ENCODE data around the gene PAK6. TPM values are rescaled to one million over a fixed set of nuclear protein-coding genes. Genes with fewer than 3 reads are reported as not detected.

Gene PAK6
- total and polyA plus RNA-seq, 9 of the 15 experiments (the other 6 are each of a cell fraction or from before 2014, with no cell fraction given): 0.03 to 0.74 (median 0.16) TPM; not detected in 2

GRCh38 chr15:40239404-40239692, 485 bp downstream of the PAK6 start:
- no peak for DNase-seq (ENCODE audit: extremely low read depth in 1 of 4, low spot score in 3 of 4)
- H3K9ac ChIP-seq (ENCODE audit: insufficient read depth in 1 of 2, low read depth in 2 of 2, low read length in 2 of 2): peak overlapping the region; percentile 10 to 84; a peak in 3 of 4 replicates
- 0 out of 2 replicates have a peak, but pooled peaks cover 3% of the 10 kb centered on the region for H4K20me1 ChIP-seq (replicated peaks; ENCODE audit: control insufficient read depth, insufficient read depth, low read length)
- no peak for TF ChIP-seq KLF1 (tag; IDR thresholded peaks at IDR 0.05)
- 0 out of 2 replicates have a peak, but pooled peaks have one; percentile 1 for TF ChIP-seq POLR2G (IDR thresholded peaks at IDR 0.05; ENCODE audit: low read depth, low read length)
- TF ChIP-seq MAX (CRISPR knock-in tag; IDR thresholded peaks at IDR 0.05): 0 out of 2 replicates have a peak, but pooled peaks have one; percentile 11
- peak; percentile 0; the same call in 1 of the 2 replicates for TF ChIP-seq ZEB2 (IDR thresholded peaks at IDR 0.05)
- no peak overlapping the region for H3K27ac ChIP-seq (ENCODE audit: extremely low read depth, low read depth, low read length)
- H3K4me2 ChIP-seq (ENCODE audit: insufficient read depth, low read length): peak overlapping the region; percentile 71
- H3K9me3 ChIP-seq (replicated peaks; ENCODE audit: control insufficient read depth, insufficient read depth, low read depth, low read length): no peaks in the 10 kb centered on the region
- H3K4me3 ChIP-seq: peak overlapping the region; percentile 25
- H2AFZ ChIP-seq (ENCODE audit: low read depth, low read length): peak overlapping the region; percentile 75
- peaks cover 0 to 7% of the 10 kb centered on the region in 2 experiments; a peak in 1 of 5 replicates for H3K27me3 ChIP-seq (ENCODE audit: control insufficient read depth in 2 of 2, insufficient read depth in 2 of 2, low read length in 2 of 2)
- H3K4me1 ChIP-seq (replicated peaks in 1 of 2; ENCODE audit: control insufficient read depth in 2 of 2, insufficient read depth in 2 of 2, low read length in 2 of 2): peaks cover 32 to 46% of the 10 kb centered on the region in 2 experiments
- ChIA-PET POLR2A (interaction anchor here (0.6 to 1.3 kb wide), 6 partner anchors 16 to 49 kb away, joined by 3 to 5 read pairs (median 3); no protein-coding TSS in a partner anchor), CTCF (ENCODE audit: low intra/inter-chr PET ratio) (no interaction called here)
- WGBS (ENCODE audit: insufficient coverage, low coverage, missing lambda C conversion rate): 16% methylated on average over 5 of the region's 5 CpGs
- ATAC-seq: no peak; the same call in 2 of the 3 replicates
- FAIRE-seq: no peak
- H3K79me2 ChIP-seq (ENCODE audit: control insufficient read depth, insufficient read depth, low read length): no peaks in the 10 kb centered on the region
- no peaks in the 10 kb centered on the region for H3K36me3 ChIP-seq (ENCODE audit: control insufficient read depth, insufficient read depth, low read length)
- BruUV-seq (replicated peaks): no TSS peak
- no peaks in the 10 kb centered on the region for H3K9me1 ChIP-seq (ENCODE audit: control insufficient read depth, insufficient read depth, low read length)
- intact Hi-C loops (cut with micrococcal nuclease) (no loop called here), in situ Hi-C loops (cut with MboI) (no loop called here)

Measured in K562 (cell line).